Progenitor cell of endocrine pancreas (in vitro differentiated cells): Measurements from ENCODE around the gene WDR83. TPM values are rescaled to one million over a fixed set of nuclear protein-coding genes. Genes with fewer than 3 reads are reported as not detected.
"Not testable (repeated sequence)": the region's sequence is repeated elsewhere in the genome, so short reads cannot be mapped to it uniquely, and the experiment has no call there.

Source experiments
- DNase-seq: peaks from one replicate; pipeline ENCODE4 v3.0.0; 2021; ENCODE audit warnings: low spot score; ENCODE audit not compliant: unreplicated experiment
- H3K27ac Mint-ChIP-seq: 2 replicates; pipeline ENCODE4 v1.8.0; 2021; ENCODE audit warnings: mild to moderate bottlenecking, moderate library complexity, mixed read lengths
- H3K27me3 Mint-ChIP-seq: 2 replicates; pipeline ENCODE4 v1.8.0; 2021; ENCODE audit warnings: mixed read lengths
- H3K36me3 Mint-ChIP-seq: 2 replicates; pipeline ENCODE4 v1.8.0; 2022; ENCODE audit warnings: mixed read lengths; ENCODE audit not compliant: insufficient read depth
- H3K4me1 Mint-ChIP-seq: 2 replicates; pipeline ENCODE4 v1.8.0; 2021; ENCODE audit warnings: low read depth, mixed read lengths
- H3K4me3 Mint-ChIP-seq: 2 replicates; pipeline ENCODE4 v1.8.0; 2021; ENCODE audit warnings: low read depth, mild to moderate bottlenecking, moderate library complexity, mixed read lengths
- H3K9me3 Mint-ChIP-seq: 2 replicates; pipeline ENCODE4 v1.8.0; 2021; ENCODE audit warnings: low read depth, mixed read lengths
- CTCF ChIP-seq: fragments of 200-600 bp; sonication (generic); IDR thresholded peaks from one replicate; pipeline ENCODE4 v1.5.0; 2021; ENCODE audit warnings: antibody characterized with exemption, mild to moderate bottlenecking; ENCODE audit not compliant: unreplicated experiment
- total RNA-seq: library from RNA; stranded (reverse); gene quantifications from 2 replicates; pipeline ENCODE4 v1.2.1, GENCODE V29; 2021

The WDR83 gene
- total RNA-seq, 1 donor from 2014 or later, result 17.2 TPM

GRCh38 chr19:12695997-12696365, 29.4 kb downstream of the WDR83 start:
- peaks cover 2% of the 10 kb centered on the region for H3K4me1 Mint-ChIP-seq
- peak overlapping the region; percentile 86 for H3K4me3 Mint-ChIP-seq
- H3K27ac Mint-ChIP-seq, result peak overlapping the region; percentile 96
- no peaks in the 10 kb centered on the region for H3K27me3 Mint-ChIP-seq
- H3K36me3 Mint-ChIP-seq, result peaks cover 4% of the 10 kb centered on the region
- no peak for TF ChIP-seq CTCF
- DNase-seq, result no peak
- H3K9me3 Mint-ChIP-seq, result no peaks in the 10 kb centered on the region

DNA sequence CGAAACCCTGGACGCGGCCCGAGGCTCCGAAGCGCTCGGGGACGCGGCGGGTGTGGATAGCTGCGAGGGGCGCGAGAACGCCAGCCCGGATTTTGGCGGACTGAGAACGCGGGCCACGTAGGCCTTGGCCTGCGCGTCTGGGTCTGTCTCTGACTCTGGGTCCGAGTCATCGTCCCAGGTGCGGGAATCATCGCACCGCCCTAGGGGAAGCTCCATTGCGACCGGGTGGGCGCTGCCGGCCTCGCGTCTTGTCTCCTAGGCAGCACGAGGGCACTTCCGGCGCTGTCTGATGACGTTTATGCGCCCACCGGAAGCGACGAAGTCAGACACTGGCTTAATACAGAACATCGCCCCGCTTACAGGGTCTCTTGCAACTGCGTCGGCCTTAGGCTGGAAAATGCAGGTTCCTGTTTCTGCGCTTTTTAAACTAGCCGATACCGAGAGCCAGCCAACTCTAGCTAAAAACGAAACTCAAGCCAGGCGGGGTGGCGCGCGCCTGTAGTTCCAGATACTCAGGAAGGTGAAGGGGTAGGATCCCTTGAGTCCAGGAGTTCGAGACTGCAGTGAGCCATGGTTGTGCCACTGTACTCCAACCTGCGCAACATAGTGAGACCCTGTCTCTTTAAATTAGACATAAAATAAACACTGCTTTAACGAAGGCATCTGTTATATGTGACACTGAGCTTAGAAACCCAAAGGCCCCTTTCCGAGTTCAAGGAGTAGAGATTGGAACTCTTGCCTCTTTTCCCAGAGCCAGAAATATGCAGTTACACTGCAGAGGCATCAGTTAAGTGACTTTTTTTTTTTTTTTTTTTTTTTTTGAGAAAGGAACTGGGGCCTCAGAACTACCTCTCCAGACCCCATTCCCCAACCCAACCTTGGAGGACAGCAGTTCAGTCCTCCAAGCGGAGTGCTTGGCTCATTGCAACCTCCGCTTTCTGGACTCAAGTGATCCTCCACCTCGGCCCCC, 30.0 kb downstream of the WDR83 start, which contains the start of gene FBXW9:
Gene FBXW9 (minus strand): TSS at position 266 of the 970 bp plus-strand sequence. CDS start 50 bp downstream, at position 216.
- peaks cover 2% of the 10 kb centered on the region for H3K4me1 Mint-ChIP-seq
- peak within 1 kb of the TSS; percentile 96 for H3K27ac Mint-ChIP-seq
- no peaks in the 10 kb centered on the region for H3K9me3 Mint-ChIP-seq
- H3K36me3 Mint-ChIP-seq, result peaks cover 9% of the 10 kb centered on the region
- DNase-seq, result peak; percentile 94
- peak within 1 kb of the TSS; percentile 86 for H3K4me3 Mint-ChIP-seq
- no peak for TF ChIP-seq CTCF
- no peaks in the 10 kb centered on the region for H3K27me3 Mint-ChIP-seq

DNA sequence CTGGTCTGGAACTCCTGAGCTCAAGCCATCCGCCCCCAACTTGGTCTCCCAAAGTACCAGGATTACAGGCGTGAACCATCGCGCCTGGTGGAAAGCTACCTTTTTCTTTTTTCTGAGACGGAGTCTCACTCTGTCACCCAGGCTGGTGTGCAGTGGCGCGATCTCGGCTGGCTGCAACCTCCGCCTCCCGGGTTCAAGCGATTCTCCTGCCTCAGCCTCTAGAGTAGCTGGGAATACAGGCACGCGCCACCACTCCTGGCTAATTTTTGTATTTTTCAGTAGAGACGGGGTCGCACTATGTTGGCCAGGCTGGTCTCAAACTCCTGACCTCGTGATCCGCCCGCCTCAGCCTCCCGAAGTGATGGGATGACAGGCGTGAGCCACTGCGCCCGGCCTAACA, 30.8 kb downstream of the WDR83 start:
- Mint-ChIP-seq H3K27ac (peak overlapping the region; percentile 33), H3K4me3 (peak overlapping the region; percentile 7), H3K36me3 (peaks cover 10% of the 10 kb centered on the region)
- H3K4me1 Mint-ChIP-seq, DNase-seq, H3K27me3 Mint-ChIP-seq, H3K9me3 Mint-ChIP-seq: not testable (repeated sequence)

DNA sequence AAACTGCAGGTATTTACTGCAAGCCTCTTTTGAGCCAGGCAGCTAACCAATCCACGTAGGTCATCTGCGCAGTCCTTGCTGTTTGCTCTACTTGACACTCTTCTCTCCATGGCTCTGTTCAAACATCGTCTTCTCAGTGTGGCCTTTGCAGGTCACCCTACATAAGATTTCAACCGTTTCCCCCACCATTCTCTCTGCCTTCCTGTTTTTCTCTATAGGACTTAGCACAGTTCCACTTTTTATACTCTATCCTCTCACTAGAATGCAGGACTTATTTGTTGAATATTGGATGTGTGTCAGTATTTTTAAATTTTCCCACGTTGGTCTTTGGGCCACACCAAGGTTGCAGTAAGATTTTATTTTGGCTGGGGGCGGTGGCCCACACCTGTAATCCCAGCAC, 31.5 kb downstream of the WDR83 start:
- Mint-ChIP-seq H3K27ac (peak overlapping the region; percentile 53), H3K27me3 (no peaks in the 10 kb centered on the region), H3K4me3 (peak overlapping the region; percentile 60), H3K4me1 (peaks cover 2% of the 10 kb centered on the region), H3K36me3 (peaks cover 13% of the 10 kb centered on the region), H3K9me3 (no peaks in the 10 kb centered on the region)
- no peak for DNase-seq
- TF ChIP-seq CTCF, result no peak

- Mint-ChIP-seq H3K36me3 (peaks cover 27% of the 10 kb centered on the region), H3K27ac (peak overlapping the region; percentile 24), H3K4me3 (no peak overlapping the region), H3K27me3 (no peaks in the 10 kb centered on the region), H3K4me1 (peaks cover 2% of the 10 kb centered on the region), H3K9me3 (no peaks in the 10 kb centered on the region)
- no peak for DNase-seq
- TF ChIP-seq CTCF, result no peak
Observed at GRCh38 chr19:12701596-12702282, 35.1 kb downstream of the WDR83 start.
